SK-N-SH (cell line): ENCODE measurements around the gene CHST2. TPM values are rescaled to one million over a fixed set of nuclear protein-coding genes. Genes with fewer than 3 reads are reported as not detected.
"Not testable (repeated sequence)": the region's sequence is repeated elsewhere in the genome, so short reads cannot be mapped to it uniquely, and the experiment has no call there.

Source experiments
- CTCF ChIA-PET: fragments of 300-600, 350-600 bp; formaldehyde crosslinking; extraction: SDS; loops from one replicate; lab custom pipeline; 2021; lab: Yijun Ruan, JAX
- POLR2A ChIA-PET: fragments of 350-600 bp; sonication (Branson Sonifier 250); formaldehyde crosslinking; extraction: SDS; loops from one replicate; lab custom pipeline; 2020; ENCODE audit warnings: antibody characterized with exemption, inconsistent platforms; lab: Yijun Ruan, JAX
- DNase-seq: peaks from one replicate; pipeline ENCODE4 v3.0.0; 2012
- H2AFZ ChIP-seq: fragments of 200-600 bp; sonication (generic); 2 replicates; pipeline ENCODE4 v1.8.1; 2016; ENCODE audit warnings: antibody characterized with exemption, mild to moderate bottlenecking, low read depth
- H3F3A ChIP-seq: fragments of 200-600 bp; sonication (generic); replicated peaks from 2 replicates; pipeline ENCODE3; 2016; ENCODE audit warnings: antibody characterized with exemption, mild to moderate bottlenecking; ENCODE audit not compliant: insufficient read depth
- H3K27ac ChIP-seq, 2 experiments: fragments of 200-500 bp in 1 of 2; fragments of 200-600 bp in 1 of 2; sonication (Bioruptor generic) in 1 of 2; sonication (generic), shearing (Covaris generic) in 1 of 2; 2 replicates each; pipeline versions ENCODE4 v1.5.1 to v1.6.1; 2014 to 2016; ENCODE audit warnings: low read depth in 2 of 2, inconsistent platforms in 1 of 2, low read length in 1 of 2, mild to moderate bottlenecking in 1 of 2, mixed read lengths in 1 of 2
- H3K27me3 ChIP-seq: fragments of 200-600 bp; sonication (generic), shearing (Covaris generic); 2 replicates; pipeline ENCODE4 v1.6.1; 2016; ENCODE audit warnings: mixed run types; ENCODE audit not compliant: insufficient read depth
- H3K36me3 ChIP-seq, 2 experiments: fragments of 200-500 bp in 1 of 2; fragments of 200-600 bp in 1 of 2; sonication (Bioruptor generic) in 1 of 2; sonication (generic) in 1 of 2; replicated peaks in 1 of 2; 2 replicates each; pipeline versions ENCODE3 to v1.5.1; 2014 to 2016; ENCODE audit warnings: low read length in 1 of 2, mild to moderate bottlenecking in 1 of 2; ENCODE audit not compliant: insufficient read depth in 2 of 2, control insufficient read depth in 1 of 2
- H3K4me1 ChIP-seq, 2 experiments: fragments of 200-500 bp in 1 of 2; fragments of 200-600 bp in 1 of 2; sonication (Bioruptor generic) in 1 of 2; sonication (generic), shearing (Covaris generic) in 1 of 2; 2 replicates each; pipeline versions ENCODE4 v1.5.1 to v1.6.1; 2014 to 2016; ENCODE audit warnings: low read depth in 1 of 2, low read length in 1 of 2, mixed run types in 1 of 2; ENCODE audit not compliant: insufficient read depth in 2 of 2, control insufficient read depth in 1 of 2
- H3K4me2 ChIP-seq: fragments of 200-600 bp; sonication (generic), shearing (Covaris generic); 2 replicates; pipeline ENCODE4 v1.6.1; 2017; ENCODE audit warnings: mixed run types
- H3K4me3 ChIP-seq, 2 experiments: fragments of 200-500 bp in 1 of 2; fragments of 200-600 bp in 1 of 2; sonication (Bioruptor generic) in 1 of 2; sonication (generic), shearing (Covaris generic) in 1 of 2; 2 replicates each; pipeline versions ENCODE4 v1.5.1 to v1.8.1; 2014 to 2016; ENCODE audit warnings: low read depth in 2 of 2, inconsistent platforms in 1 of 2, low read length in 1 of 2, mild to moderate bottlenecking in 1 of 2, mixed read lengths in 1 of 2, moderate library complexity in 1 of 2
- H3K79me2 ChIP-seq: fragments of 200-600 bp; sonication (generic); 2 replicates; pipeline ENCODE4 v1.8.1; 2017; ENCODE audit warnings: mild to moderate bottlenecking; ENCODE audit not compliant: insufficient read depth
- H3K9ac ChIP-seq: fragments of 200-600 bp; sonication (generic); 2 replicates; pipeline ENCODE4 v1.6.1; 2017; ENCODE audit warnings: mixed run types
- H3K9me2 ChIP-seq: fragments of 200-600 bp; sonication (generic); 2 replicates; pipeline ENCODE4 v1.6.1; 2017; ENCODE audit warnings: mixed run types
- H3K9me3 ChIP-seq: fragments of 200-600 bp; sonication (generic); 2 replicates; pipeline ENCODE4 v1.6.1; 2017; ENCODE audit warnings: mixed run types, mild to moderate bottlenecking, moderate library complexity
- H4K20me1 ChIP-seq: fragments of 200-600 bp; sonication (generic); 2 replicates; pipeline ENCODE4 v1.6.1; 2017; ENCODE audit warnings: mild to moderate bottlenecking, mixed run types; ENCODE audit not compliant: insufficient read depth
- EZH2phosphoT487 ChIP-seq: fragments of 200-600 bp; sonication (generic); IDR thresholded peaks from 2 replicates; pipeline ENCODE4 v1.6.1; 2017; ENCODE audit warnings: low read depth, mixed run types, mild to moderate bottlenecking, antibody characterized with exemption, moderate library complexity, borderline replicate concordance
- FOSL2 ChIP-seq: IDR thresholded peaks from 2 replicates; pipeline ENCODE4 v1.4.0; 2012; ENCODE audit warnings: low read depth, mild to moderate bottlenecking, moderate library complexity, borderline replicate concordance
- FOXJ3 ChIP-seq: sonication (generic); formaldehyde crosslinking; IDR thresholded peaks from 2 replicates; pipeline ENCODE4 v1.5.1; 2020; ENCODE audit warnings: mild to moderate bottlenecking, missing genetic modification reagents
- FOXM1 ChIP-seq: IDR thresholded peaks from 2 replicates; pipeline ENCODE4 v1.4.0; 2012; ENCODE audit warnings: low read depth, mild to moderate bottlenecking
- MXI1 ChIP-seq: IDR thresholded peaks from 2 replicates; pipeline ENCODE4 v1.6.1; 2012; ENCODE audit warnings: mild to moderate bottlenecking, low read depth, low read length, improper control_type of control experiment
- WGBS: methylation state at CpG from one replicate; pipeline ENCODE4 v1.1.6; 2017; ENCODE audit warnings: low lambda C conversion rate; 5-methylcytosine and 5-hydroxymethylcytosine counted together
- polyA plus RNA-seq, 3 experiments: library from polyadenylated mRNA; depleted of rRNA; stranded (reverse); fragments of >200 nt; gene quantifications; 2 replicates each; pipeline ENCODE4 v1.2.3, GENCODE V29; 2012

CHST2 gene
- polyA plus RNA-seq, 1 of the 3 experiments (the other 2 are of a cell fraction) = 1.6 TPM

DNA sequence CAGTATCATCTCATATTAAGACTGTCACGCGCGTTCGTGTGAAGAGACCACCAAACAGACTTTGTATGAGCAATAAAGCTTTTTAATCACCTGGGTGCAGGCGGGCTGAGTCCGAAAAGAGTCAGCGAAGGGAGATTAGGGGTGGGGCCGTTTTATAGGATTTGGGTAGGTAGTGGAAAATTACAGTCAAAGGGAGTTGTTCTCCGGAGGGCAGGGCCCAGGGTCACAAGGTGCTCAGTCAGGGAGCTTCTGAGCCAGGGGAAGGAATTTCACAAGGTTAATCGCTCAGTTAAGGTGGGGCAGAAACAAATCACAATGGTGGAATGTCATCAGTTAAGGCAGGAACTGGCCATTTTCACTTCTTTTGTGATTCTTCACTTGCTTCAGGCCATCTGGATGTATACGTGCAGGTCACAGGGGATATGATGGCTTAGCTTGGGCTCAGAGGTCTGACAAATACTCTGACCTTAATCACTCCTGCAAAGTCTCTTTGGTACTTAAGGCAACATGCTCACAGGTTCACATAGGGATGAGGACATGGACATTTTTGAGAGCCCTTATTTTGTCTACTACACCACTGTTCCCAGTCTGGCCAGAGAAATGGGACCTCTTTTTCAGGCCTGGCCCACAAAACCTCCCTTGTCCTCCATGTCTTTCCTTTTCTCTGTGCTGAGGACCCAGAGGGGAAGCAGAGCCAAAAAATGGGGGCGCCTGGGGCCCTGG is 47.1 kb upstream of the CHST2 start:
- CTCF ChIA-PET, H3K79me2 ChIP-seq, H3K9me3 ChIP-seq, H3K9ac ChIP-seq, H3K4me1 ChIP-seq, POLR2A ChIA-PET, H3K4me3 ChIP-seq, H3K4me2 ChIP-seq, DNase-seq, H2AFZ ChIP-seq, H3F3A ChIP-seq, H3K27me3 ChIP-seq, H3K9me2 ChIP-seq, H3K36me3 ChIP-seq, H4K20me1 ChIP-seq, H3K27ac ChIP-seq: not testable (repeated sequence)
- WGBS = 77% methylated on average over 12 of the region's 12 CpGs

DNA sequence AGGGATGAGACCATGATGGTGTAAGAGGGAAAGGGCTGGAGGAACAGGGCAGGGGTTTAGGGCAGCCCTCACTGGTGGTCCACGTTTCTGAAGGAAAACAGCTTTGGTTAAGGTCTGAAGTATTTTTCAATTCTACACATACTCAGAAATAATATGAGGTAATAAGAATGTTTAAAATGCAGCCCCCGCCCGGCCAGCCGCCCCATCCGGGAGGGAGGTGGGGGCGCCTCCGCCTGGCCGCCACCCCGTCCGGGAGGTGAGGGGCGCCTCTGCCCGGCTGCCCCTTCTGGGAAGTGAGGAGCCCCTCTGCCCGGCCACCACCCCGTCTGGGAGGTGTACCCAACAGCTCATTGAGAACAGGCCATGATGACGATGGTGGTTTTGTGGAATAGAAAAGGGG is 46.0 kb upstream of the CHST2 start:
- 75% methylated on average over 13 of the region's 15 CpGs for WGBS

DNA sequence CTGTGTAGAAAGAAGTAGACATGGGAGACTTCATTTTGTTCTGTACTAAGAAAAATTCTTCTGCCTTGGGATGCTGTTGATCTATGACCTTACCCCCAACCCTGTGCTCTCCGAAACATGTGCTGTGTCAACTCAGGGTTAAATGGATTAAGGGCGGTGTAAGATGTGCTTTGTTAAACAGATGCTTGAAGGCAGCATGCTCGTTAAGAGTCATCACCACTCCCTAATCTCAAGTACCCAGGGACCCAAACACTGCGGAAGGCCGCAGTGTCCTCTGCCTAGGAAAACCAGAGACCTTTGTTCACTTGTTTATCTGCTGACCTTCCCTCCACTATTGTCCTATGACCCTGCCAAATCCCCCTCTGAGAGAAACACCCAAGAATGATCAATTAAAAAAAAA is 45.6 kb upstream of the CHST2 start:
- H3K36me3 ChIP-seq, DNase-seq, H3K9ac ChIP-seq, H4K20me1 ChIP-seq, H3K4me3 ChIP-seq, CTCF ChIA-PET, H3K27ac ChIP-seq, H3K9me2 ChIP-seq, POLR2A ChIA-PET, H3K4me2 ChIP-seq, H3K9me3 ChIP-seq, H2AFZ ChIP-seq, H3F3A ChIP-seq, H3K79me2 ChIP-seq, H3K4me1 ChIP-seq, H3K27me3 ChIP-seq: not testable (repeated sequence)
- 92% methylated on average over 2 of the region's 5 CpGs for WGBS

More for the DNA sequence above, 46.0 kb upstream of the CHST2 start:
- H3K4me2 ChIP-seq, DNase-seq, H3K79me2 ChIP-seq, H3K9ac ChIP-seq, H3K4me3 ChIP-seq, POLR2A ChIA-PET, H4K20me1 ChIP-seq, H2AFZ ChIP-seq, H3K27ac ChIP-seq, H3K9me3 ChIP-seq, H3K4me1 ChIP-seq, H3K27me3 ChIP-seq, H3F3A ChIP-seq, CTCF ChIA-PET, H3K36me3 ChIP-seq, H3K9me2 ChIP-seq: not testable (repeated sequence)

DNA sequence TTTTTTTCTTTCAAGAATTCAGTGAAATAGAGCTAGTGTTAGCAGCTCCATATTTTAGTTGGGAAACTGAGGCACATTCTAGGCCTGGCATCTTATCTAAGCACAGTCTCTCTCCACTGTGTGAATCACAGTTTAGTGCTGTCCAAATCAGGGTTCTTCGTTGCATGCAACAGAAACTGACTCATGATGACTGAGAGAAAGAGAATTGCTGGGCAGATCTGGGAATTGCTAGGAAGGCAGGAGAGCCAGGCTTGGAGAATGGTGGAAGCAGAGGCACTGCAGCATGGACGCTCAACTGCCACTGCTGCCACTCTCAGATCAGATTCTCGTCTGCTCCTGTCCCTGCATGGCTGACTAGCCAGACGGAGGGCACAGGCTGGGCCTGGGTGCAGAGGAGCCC is 40.7 kb upstream of the CHST2 start:
- CTCF ChIA-PET = interaction anchor here (0.8 kb wide), 1 partner anchor 16 kb away, joined by 3 read pairs; no protein-coding TSS in a partner anchor
- Histone ChIP-seq H3K9me2 (no peaks in the 10 kb centered on the region), H3K36me3 (no peaks in the 10 kb centered on the region), H3K79me2 (no peaks in the 10 kb centered on the region), H3F3A (no peaks in the 10 kb centered on the region), H3K4me1 (no peaks in the 10 kb centered on the region; a peak in 1 of 4 replicates), H3K4me2 (no peak overlapping the region), H3K4me3 (no peak overlapping the region), H3K27ac (no peak overlapping the region), H3K9me3 (no peaks in the 10 kb centered on the region), H4K20me1 (no peaks in the 10 kb centered on the region), H3K9ac (no peak overlapping the region), H2AFZ (no peak overlapping the region), H3K27me3 (no peaks in the 10 kb centered on the region)
- POLR2A ChIA-PET = no interaction called here
- 24% methylated on average over 4 of the region's 4 CpGs for WGBS
- DNase-seq = no peak
- TF ChIP-seq EZH2phosphoT487 (no peak), MXI1 (no peak), FOXM1 (no peak), FOXJ3 (CRISPR knock-in tag) (no peak), FOSL2 (peak; percentile 49; the same call in 1 of the 2 replicates)
